ENCODE results near the gene GRB7. TPM values are rescaled to one million over a fixed set of nuclear protein-coding genes. Genes with fewer than 3 reads are reported as not detected.

The GRB7 gene
- total and polyA plus RNA-seq, 9 of the 15 experiments (the other 6 are each of a cell fraction or from before 2014, with no cell fraction given): 0.04 to 6.2 (median 2.2) TPM

- no peak for TF ChIP-seq MGA (IDR thresholded peaks at IDR 0.05)
- TF ChIP-seq ZBTB33 (CRISPR knock-in tag; IDR thresholded peaks at IDR 0.05): no peak
- no peak for TF ChIP-seq ZNF76 (CRISPR knock-in tag; IDR thresholded peaks at IDR 0.05; ENCODE audit: borderline replicate concordance)
- TF ChIP-seq ZKSCAN3 (CRISPR knock-in tag; IDR thresholded peaks at IDR 0.05): no peak
Measured at GRCh38 chr17:39701012-39701783, 36.5 kb upstream of the GRB7 start (continued).

Data from K562 (cell line).